K562 (cell line): ENCODE data around the gene C12orf75. TPM values are rescaled to one million over a fixed set of nuclear protein-coding genes. Genes with fewer than 3 reads are reported as not detected.

Experiments used
- ATAC-seq: fragments of 200-7000 bp; cut with Tn5 transposase; 3 replicates; pipeline ENCODE4 v1.9.1; 2020; ENCODE audit warnings: moderate library complexity
- BruUV-seq: library from RNA; stranded (reverse); fragments of 400-500 nt; replicated peaks from 2 replicates; lab custom pipeline; 2021; lab: Mats Ljungman, UMichigan
- CTCF ChIA-PET: fragments of 300-600 bp; formaldehyde crosslinking; extraction: SDS; loops from one replicate; lab custom pipeline; 2021; ENCODE audit warnings: low intra/inter-chr PET ratio; lab: Yijun Ruan, JAX
- POLR2A ChIA-PET: fragments of 300-600, 350-650 bp; sonication (Branson Sonifier 250); formaldehyde crosslinking; extraction: SDS; loops from one replicate; lab custom pipeline; 2021; ENCODE audit warnings: antibody characterized with exemption, inconsistent platforms; lab: Yijun Ruan, JAX
- DNase-seq, 4 experiments: peaks; one replicate each; pipeline versions ENCODE4 v3.0.0 to v3.0.0-alpha.2; 2011 to 2018; ENCODE audit warnings: low spot score in 3 of 4, mixed read lengths in 3 of 4; ENCODE audit errors: extremely low read depth in 1 of 4
- FAIRE-seq: peaks from 2 replicates; lab custom pipeline; 2011; peaks lifted over from hg19 to GRCh38; lab: Jason Lieb, UNC
- H2AFZ ChIP-seq: 2 replicates; pipeline ENCODE4 v1.6.0; 2011; ENCODE audit warnings: low read depth, low read length, control low read depth, inconsistent platforms
- H3K27ac ChIP-seq: fragments of 200-600 bp; 3 replicates; pipeline ENCODE4 v1.8.0; 2011; ENCODE audit warnings: low read depth, mild to moderate bottlenecking, control low read depth, inconsistent platforms, low read length, moderate library complexity, mixed read lengths; ENCODE audit errors: extremely low read depth
- H3K27me3 ChIP-seq, 2 experiments: fragments of 300-600 bp in 1 of 2; 2 replicates in 1 of 2; 3 replicates in 1 of 2; pipeline versions ENCODE4 v1.6.0 to v1.8.0; 2011; ENCODE audit warnings: inconsistent platforms in 2 of 2, low read length in 2 of 2, mild to moderate bottlenecking in 1 of 2, mixed read lengths in 1 of 2, moderate library complexity in 1 of 2; ENCODE audit not compliant: control insufficient read depth in 2 of 2, insufficient read depth in 2 of 2
- H3K36me3 ChIP-seq: fragments of 300-600 bp; 3 replicates; pipeline ENCODE4 v1.8.0; 2011; ENCODE audit warnings: mild to moderate bottlenecking, low read length, inconsistent platforms; ENCODE audit not compliant: control insufficient read depth, insufficient read depth
- H3K4me1 ChIP-seq, 2 experiments: fragments of 200-600 bp in 1 of 2; replicated peaks in 1 of 2; 2 replicates in 1 of 2; 3 replicates in 1 of 2; pipeline versions ENCODE4 v1.5.1 to v1.8.0; 2011; ENCODE audit warnings: inconsistent platforms in 2 of 2, low read length in 2 of 2, mild to moderate bottlenecking in 1 of 2, mixed read lengths in 1 of 2, moderate library complexity in 1 of 2; ENCODE audit not compliant: control insufficient read depth in 2 of 2, insufficient read depth in 2 of 2
- H3K4me2 ChIP-seq: 2 replicates; pipeline ENCODE4 v1.6.1; 2011; ENCODE audit warnings: low read length, control low read depth, inconsistent platforms, mixed read lengths; ENCODE audit not compliant: insufficient read depth
- H3K4me3 ChIP-seq: fragments of 200-600 bp; sonication (generic), shearing (Covaris generic); 2 replicates; pipeline ENCODE4 v1.5.1; 2016; ENCODE audit warnings: control low read depth, inconsistent platforms
- H3K79me2 ChIP-seq: fragments of 200-600 bp; 3 replicates; pipeline ENCODE4 v1.8.0; 2011; ENCODE audit warnings: low read length, inconsistent platforms; ENCODE audit not compliant: control insufficient read depth, insufficient read depth
- H3K9ac ChIP-seq, 2 experiments: 2 replicates each; pipeline versions ENCODE4 v1.6.0 to v1.6.1; 2011; ENCODE audit warnings: low read depth in 2 of 2, low read length in 2 of 2, control low read depth in 1 of 2, inconsistent platforms in 1 of 2, mild to moderate bottlenecking in 1 of 2, mixed read lengths in 1 of 2; ENCODE audit not compliant: insufficient read depth in 1 of 2
- H3K9me1 ChIP-seq: one replicate; pipeline ENCODE4 v1.6.0; 2011; ENCODE audit warnings: inconsistent platforms, mild to moderate bottlenecking, low read length, moderate library complexity; ENCODE audit not compliant: control insufficient read depth, insufficient read depth
- H3K9me3 ChIP-seq: replicated peaks from 2 replicates; pipeline ENCODE4 v1.5.1; 2011; ENCODE audit warnings: low read depth, low read length, inconsistent platforms; ENCODE audit not compliant: control insufficient read depth, insufficient read depth
- H4K20me1 ChIP-seq: replicated peaks from 2 replicates; pipeline ENCODE4 v1.6.1; 2011; ENCODE audit warnings: low read length, inconsistent platforms, mixed read lengths; ENCODE audit not compliant: control insufficient read depth, insufficient read depth
- CHD1 ChIP-seq: fragments of 200-600 bp; sonication (generic); IDR thresholded peaks from one replicate; pipeline ENCODE4 v1.6.1; 2012; ENCODE audit warnings: mild to moderate bottlenecking, moderate library complexity, low read length, inconsistent platforms
- KDM2B ChIP-seq: fragments of 250-450 bp; sonication (Bioruptor Pico); IDR thresholded peaks from 2 replicates; pipeline ENCODE4 v1.8.0; 2021; ENCODE audit warnings: mild to moderate bottlenecking, moderate library complexity
- TFAM ChIP-seq: fragments of 250-450 bp; sonication (Bioruptor Pico); conservative IDR thresholded peaks from 2 replicates; pipeline ENCODE4 v1.5.0; 2021; ENCODE audit warnings: mild to moderate bottlenecking, moderate library complexity
- WGBS: fragments of 100-300 bp; shearing (Covaris generic); methylation state at CpG from one replicate; pipeline ENCODE4 v1.1.6; 2016; ENCODE audit warnings: low coverage, mixed read lengths; ENCODE audit not compliant: insufficient coverage; ENCODE audit errors: missing lambda C conversion rate; 5-methylcytosine and 5-hydroxymethylcytosine counted together
- in situ Hi-C: fragments of 300-500 bp; cut with MboI; formaldehyde crosslinking; loops from 4 replicates; pipeline ENCODE4 v1.15.0; 2018; ENCODE audit warnings: inconsistent platforms, mixed read lengths
- intact Hi-C: fragments of 100-400 bp; cut with micrococcal nuclease; formaldehyde crosslinking; loops from 2 replicates; pipeline ENCODE4 v1.14.2; 2022
- polyA plus RNA-seq, 8 experiments: library from polyadenylated mRNA; depleted of rRNA in 4 of 8; stranded (reverse) in 5 of 8; unstranded in 3 of 8; fragments of >200 nt; fragmentation: Nextera tagmentation in 2 of 8; fragmentation: Illumina TruSeq in 1 of 8; extraction: Ambion mirVana in 2 of 8; extraction: Trizol in 1 of 8; gene quantifications; 2 replicates each; pipeline versions ENCODE4 v1.2.1 to v1.2.3, GENCODE V29; 2011 to 2014; ENCODE audit warnings: inconsistent platforms in 1 of 8, missing spikeins in 1 of 8
- total RNA-seq, 7 experiments: library from RNA; depleted of rRNA in 6 of 7; stranded (reverse); fragments of >200 nt in 6 of 7; fragmentation: Illumina TruSeq in 2 of 7; extraction: Trizol in 2 of 7; gene quantifications; 2 replicates each; pipeline versions ENCODE4 v1.2.1 to v1.2.3, GENCODE V29; 2011 to 2021; ENCODE audit warnings: low replicate concordance in 1 of 7
- TF ChIP-seq, protein P1 (sequence below): sonication (generic); formaldehyde crosslinking; IDR thresholded peaks from 2 replicates; pipeline ENCODE4 v1.8.0; 2022; ENCODE audit warnings: missing genetic modification reagents, mild to moderate bottlenecking, borderline replicate concordance
- TF ChIP-seq, protein P2 (sequence below): sonication (generic); formaldehyde crosslinking; IDR thresholded peaks from 2 replicates; pipeline ENCODE4 v1.9.0; 2022; ENCODE audit warnings: mild to moderate bottlenecking, missing genetic modification reagents

Gene C12orf75
- total and polyA plus RNA-seq, 9 of the 15 experiments (the other 6 are each of a cell fraction or from before 2014, with no cell fraction given), result 0.06 to 0.82 (median 0.26) TPM; not detected in 3

DNA sequence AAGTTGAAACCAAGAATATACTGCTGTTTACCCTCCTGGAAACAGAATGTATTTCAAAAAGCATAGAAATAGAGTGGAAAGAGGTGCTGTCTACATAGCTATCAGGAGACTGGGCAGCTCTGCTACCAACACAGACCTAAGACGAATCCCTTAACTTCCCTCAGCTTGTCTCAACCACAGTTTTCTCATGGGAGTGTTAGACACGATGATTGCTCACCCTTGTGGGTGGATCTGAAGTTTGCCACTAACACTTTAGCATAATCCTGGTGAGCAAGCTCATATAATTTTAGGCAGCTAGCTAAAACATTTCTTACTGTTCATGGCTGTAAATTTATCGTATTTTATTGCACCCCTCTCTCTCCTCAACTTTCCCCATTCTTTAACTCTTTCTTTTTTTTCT is 38.5 kb downstream of the C12orf75 start:
- no peaks in the 10 kb centered on the region for H3K79me2 ChIP-seq
- no peak for DNase-seq
- ATAC-seq, result no peak
- no peaks in the 10 kb centered on the region; a peak in 1 of 5 replicates for H3K27me3 ChIP-seq
- no peak overlapping the region for H3K4me2 ChIP-seq
- H3K36me3 ChIP-seq, result no peaks in the 10 kb centered on the region
- no peak overlapping the region for H3K27ac ChIP-seq
- in situ Hi-C loops, result no loop called here
- POLR2A ChIA-PET, result no interaction called here
- H3K9ac ChIP-seq, result no peak overlapping the region
- TF ChIP-seq CHD1 (no peak), TFAM (CRISPR knock-in tag) (no peak), KDM2B (CRISPR knock-in tag) (no peak)
- TF ChIP-seq, protein P1, sequence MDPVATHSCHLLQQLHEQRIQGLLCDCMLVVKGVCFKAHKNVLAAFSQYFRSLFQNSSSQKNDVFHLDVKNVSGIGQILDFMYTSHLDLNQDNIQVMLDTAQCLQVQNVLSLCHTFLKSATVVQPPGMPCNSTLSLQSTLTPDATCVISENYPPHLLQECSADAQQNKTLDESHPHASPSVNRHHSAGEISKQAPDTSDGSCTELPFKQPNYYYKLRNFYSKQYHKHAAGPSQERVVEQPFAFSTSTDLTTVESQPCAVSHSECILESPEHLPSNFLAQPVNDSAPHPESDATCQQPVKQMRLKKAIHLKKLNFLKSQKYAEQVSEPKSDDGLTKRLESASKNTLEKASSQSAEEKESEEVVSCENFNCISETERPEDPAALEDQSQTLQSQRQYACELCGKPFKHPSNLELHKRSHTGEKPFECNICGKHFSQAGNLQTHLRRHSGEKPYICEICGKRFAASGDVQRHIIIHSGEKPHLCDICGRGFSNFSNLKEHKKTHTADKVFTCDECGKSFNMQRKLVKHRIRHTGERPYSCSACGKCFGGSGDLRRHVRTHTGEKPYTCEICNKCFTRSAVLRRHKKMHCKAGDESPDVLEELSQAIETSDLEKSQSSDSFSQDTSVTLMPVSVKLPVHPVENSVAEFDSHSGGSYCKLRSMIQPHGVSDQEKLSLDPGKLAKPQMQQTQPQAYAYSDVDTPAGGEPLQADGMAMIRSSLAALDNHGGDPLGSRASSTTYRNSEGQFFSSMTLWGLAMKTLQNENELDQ (CRISPR knock-in tag), result no peak
- TF ChIP-seq, protein P2, sequence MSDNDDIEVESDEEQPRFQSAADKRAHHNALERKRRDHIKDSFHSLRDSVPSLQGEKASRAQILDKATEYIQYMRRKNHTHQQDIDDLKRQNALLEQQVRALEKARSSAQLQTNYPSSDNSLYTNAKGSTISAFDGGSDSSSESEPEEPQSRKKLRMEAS (CRISPR knock-in tag), result no peak
- TF ChIP-seq, all 486 proteins: peak for 0
- no peak for FAIRE-seq
- intact Hi-C loops, result no loop called here
- no peaks in the 10 kb centered on the region for H3K9me3 ChIP-seq
- H3K4me3 ChIP-seq, result no peak overlapping the region
- H3K4me1 ChIP-seq, result no peaks in the 10 kb centered on the region
- BruUV-seq, result no TSS peak
- no peaks in the 10 kb centered on the region for H3K9me1 ChIP-seq
- H4K20me1 ChIP-seq, result no peaks in the 10 kb centered on the region
- no peak overlapping the region for H2AFZ ChIP-seq
- WGBS, result 0% methylated on average over 3 of the region's 3 CpGs
- CTCF ChIA-PET, result no interaction called here
